NCI-H1092 (cell line): ENCODE measurements around the gene NLN.
"Not testable (repeated sequence)": the region's sequence is repeated elsewhere in the genome, so short reads cannot be mapped to it uniquely, and the experiment has no call there.

Experiments
- DNase-seq: peaks from one replicate; lab custom pipeline; 2025; lab: John Stamatoyannopoulos, UW

Gene NLN

DNA sequence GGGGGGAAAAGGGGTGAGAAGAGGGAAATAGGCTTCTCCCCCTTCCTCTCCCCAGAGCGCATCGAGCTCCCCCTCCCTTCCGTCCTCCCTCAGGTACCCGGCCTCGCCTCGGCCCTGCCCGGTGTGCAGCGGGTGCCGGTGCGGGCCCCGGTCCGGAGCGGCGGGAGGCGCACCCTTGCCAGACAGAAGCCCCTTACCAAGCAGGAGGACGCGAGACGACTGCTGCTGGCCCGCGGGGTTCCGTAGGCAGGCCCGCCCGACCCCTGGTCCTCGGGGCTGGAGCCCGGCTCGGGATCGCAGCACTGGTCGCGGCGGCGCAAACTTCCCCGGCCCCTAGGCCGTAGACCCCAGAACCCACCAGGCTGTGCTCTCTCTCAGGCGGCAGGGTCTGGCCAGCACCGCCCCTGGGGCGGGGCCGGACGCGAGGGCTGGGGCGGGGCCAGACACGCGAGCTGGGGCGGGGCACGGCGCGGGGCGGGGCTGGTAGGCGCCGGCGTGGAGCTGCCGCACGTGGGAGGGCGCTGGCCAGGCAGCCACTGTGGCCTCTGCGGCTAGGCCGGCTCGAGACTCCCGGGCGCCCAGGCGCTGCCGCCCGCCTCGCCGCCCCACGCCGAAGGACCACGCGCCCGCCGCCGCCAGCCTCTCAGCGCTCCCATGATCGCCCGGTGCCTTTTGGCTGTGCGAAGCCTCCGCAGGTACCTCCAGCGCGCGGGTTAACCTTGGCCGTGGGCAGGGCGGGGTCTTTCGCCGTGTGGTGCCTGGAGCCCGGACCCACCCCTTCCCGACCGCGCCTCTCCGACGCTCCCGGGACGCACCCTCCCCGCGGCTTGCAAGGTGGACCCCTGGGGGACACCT lies at the start of gene NLN, which contains the start of gene SGTB:
TSS of gene NLN (plus strand) at position 486 of the 855 bp plus-strand sequence. CDS start at position 655, 169 bp downstream.
TSS of gene SGTB (minus strand) at position 390 of the 855 bp plus-strand sequence. CDS start 1,302 bp downstream, outside the sequence.
- peak; percentile 48 for DNase-seq

DNA sequence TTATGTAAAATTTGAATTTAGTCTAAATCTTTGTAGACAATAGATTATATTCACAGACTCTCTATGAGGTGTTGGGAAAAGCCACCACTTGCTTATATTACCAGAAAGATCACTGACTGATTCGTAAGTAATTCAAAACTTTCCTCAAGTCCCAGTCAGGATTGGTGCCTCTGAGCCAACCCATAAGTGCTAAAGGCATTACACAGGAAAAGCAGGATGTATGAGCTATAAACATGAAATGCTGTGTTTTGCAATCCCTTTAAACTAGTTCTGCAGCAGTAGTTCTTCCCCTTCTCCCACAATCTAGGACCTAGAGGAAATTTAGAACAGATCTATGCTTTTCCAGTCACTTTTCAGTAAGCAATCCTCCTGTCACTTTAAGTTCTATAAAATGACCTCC lies 49.2 kb upstream of the NLN start:
- DNase-seq: no peak

- no peak for DNase-seq
Measured at GRCh38 chr5:65674749-65675148, 47.3 kb upstream of the NLN start.

- not testable (repeated sequence) for DNase-seq
Measured at GRCh38 chr5:65676056-65676455, 45.9 kb upstream of the NLN start.

DNA sequence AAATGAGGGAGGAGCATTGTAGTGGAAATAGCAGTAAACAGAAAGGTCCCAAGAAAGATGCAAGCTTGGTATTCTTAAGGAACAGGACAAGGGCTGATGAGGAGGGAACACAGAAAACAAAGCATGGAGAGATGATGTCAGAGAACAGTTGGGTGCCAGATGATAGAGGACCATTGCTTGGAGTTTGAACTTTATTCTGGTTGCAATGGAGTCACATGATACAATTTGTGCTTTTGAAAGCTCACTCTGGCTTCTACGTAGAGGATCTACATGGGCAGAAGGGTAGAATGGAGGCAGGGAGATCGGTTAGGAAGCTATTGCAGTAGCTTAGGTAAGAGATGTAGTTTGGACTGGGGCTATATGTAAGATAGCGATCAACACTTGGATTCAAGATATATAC lies 39.9 kb upstream of the NLN start:
- no peak for DNase-seq

DNA sequence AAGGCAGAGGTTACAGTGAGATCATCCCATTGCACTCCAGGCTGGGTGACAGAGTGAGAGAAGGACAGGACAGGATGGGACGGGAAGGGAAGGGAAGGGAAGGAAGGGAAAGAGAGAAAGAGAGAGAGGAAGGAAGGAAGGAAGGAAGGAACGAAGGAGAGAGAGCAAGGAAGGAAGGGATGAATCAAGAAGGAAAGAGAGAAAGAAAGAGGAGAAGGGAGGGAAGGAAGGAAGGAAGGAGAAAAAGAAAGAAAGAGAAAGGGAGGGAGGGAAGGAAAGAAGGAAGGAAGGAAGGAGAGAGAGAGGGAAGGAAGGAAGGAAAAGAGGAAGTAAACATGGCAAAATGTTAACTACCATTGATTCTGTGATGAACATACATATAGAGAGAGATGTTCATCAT lies 28.9 kb upstream of the NLN start:
- no peak for DNase-seq

DNA sequence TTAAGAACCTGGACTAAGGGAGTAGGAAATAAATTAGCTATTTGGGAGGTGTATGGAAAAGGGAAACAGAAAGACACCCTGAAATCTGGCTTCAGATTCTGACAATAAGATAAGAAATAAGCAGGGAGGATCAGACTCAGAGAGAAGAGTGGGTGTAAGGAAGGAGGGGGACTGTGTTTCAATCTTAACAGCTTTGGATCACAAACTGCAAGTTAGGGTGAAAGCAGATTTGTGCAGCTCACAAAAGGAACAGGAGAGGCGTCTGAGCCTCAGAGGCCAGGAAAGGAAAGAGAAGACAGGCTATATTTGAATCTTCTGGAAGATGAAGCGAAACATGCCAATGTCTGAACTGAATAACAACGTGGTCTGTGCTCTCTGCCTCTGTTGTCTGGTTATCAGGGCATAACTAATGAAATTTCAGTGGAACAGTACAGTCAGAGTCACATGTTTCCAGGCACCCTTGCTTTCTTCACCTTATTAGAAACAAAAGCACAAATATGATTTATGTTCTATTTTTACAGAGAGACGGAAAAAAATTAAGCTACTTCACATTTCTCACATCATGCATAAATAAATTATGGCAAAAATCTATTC lies 26.7 kb upstream of the NLN start:
- DNase-seq: no peak

GRCh38 chr5:65695896-65696295 lies 26.1 kb upstream of the NLN start:
- DNase-seq: no peak

DNA sequence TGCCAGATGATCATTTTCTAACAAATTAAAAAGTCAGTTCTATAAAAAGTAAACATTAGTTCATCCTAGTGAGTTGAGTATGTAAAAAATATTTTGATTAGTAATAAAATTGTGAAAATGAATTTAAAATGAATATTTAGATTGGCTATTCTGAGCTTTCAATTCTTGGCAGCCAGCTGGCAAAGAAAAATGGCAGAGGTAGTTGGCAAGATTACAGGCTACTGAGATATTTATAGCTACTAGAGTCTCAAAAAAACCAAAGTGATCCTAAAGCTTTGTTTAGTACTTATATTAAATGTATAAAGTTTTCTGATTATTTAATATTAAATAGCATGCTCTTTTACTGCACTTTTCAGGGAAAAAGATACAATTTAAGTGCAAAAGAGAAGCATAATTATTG lies 25.1 kb upstream of the NLN start:
- DNase-seq: no peak

GRCh38 chr5:65699338-65699737 lies 22.7 kb upstream of the NLN start:
- no peak for DNase-seq

- no peak for DNase-seq
Measured at GRCh38 chr5:65702036-65702435, 20.0 kb upstream of the NLN start.

DNA sequence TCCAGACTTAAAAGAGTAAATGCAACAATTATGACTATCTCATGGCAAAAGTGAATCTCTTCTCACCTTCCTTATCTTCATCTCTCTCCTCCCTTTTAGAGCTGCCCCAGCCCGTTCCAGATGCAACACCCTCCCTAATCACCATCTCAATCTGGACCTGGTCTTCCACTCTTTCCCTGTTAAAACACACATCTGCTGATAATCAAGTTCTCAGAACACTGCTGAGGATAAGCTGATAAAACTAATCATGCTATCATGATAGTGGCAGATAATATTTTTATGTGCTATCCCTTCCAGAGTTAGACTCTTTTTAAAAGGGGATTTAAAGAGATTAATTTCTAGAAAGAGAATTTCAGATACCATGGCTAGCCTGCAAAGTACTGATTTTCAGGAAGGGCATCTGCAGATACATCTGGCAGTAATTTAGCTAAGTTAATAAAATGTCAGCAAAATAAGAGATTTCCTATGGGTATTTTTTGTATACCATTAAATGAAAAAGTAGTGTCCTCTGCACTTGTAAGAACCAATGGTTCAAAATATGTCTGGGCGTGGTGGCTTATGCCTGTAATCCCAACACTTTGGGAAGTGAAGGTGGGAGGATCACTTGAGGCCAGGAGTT lies 17.3 kb upstream of the NLN start:
- DNase-seq: no peak

DNA sequence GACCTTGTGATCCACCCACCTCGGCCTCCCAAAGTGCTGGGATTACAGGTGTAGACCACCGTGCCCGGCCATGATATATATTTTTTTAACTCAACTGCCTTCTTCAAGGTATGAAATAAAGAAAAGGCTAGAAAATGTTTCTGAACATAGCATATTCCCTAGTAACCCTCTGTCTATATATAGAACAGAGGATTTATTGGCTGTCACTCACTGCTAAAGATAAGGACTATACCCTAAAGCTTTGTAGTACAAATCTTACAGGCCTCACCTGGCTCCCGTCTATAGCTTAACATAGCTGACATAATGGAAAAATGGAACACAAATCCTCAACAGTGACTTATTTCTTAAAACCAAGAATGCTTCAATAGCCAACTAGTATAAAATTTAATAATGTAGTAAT lies 14.3 kb upstream of the NLN start:
- no peak for DNase-seq

DNA sequence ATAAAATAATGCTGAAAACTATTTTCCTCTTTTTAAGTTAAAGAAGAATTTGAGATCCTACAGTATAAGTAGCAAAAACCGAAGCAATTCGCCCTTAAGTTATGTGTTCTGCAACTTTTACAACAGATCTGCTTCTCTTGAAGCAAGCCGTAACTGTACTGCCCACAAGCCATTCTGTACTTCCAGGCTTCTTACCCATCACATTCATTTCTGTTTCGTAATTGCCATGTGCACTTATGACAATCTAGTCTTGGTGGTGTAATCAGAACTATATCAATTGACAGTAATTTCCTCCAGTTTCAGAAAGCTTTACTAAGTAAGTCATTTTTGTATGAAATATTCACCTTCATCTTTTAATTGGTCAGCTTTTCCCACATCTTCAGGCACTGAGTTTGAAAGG lies 13.9 kb upstream of the NLN start:
- DNase-seq: no peak

DNA sequence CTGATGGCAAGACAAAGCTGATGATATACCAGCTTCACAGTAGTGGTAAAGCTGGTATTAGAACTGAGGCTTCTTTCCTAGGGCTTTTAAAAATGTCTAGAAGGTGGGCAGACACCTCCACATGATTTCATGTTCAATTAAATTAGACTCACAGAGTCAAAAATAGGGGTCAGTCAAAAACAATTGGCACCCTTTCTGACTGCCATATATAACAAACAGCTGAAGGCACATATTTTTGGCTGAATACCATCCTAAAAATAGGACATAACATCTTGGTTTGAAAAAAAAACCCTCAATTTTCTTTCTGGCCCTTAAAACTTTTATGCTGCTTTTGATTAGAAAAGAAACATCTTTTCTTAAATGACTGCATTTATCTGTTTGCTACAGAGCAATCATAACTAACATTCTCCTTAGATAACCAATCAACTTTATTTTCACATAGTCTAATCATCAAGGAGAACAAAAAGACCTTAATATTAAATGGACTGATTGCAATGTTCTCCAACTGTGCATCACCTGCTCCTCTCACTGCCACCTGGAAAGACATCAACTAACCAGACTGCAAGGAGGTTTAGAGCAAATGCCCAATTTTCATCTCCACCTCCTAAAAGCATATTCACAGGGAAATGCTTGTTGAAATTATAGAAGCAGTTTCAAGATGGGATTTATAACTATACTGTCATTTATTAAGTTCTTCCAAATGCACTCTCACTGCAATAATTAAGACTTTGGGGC lies 3.3 kb upstream of the NLN start:
- DNase-seq: no peak

GRCh38 chr5:65721050-65721719 lies 820 bp upstream of the NLN start:
- DNase-seq: peak; percentile 39

DNA sequence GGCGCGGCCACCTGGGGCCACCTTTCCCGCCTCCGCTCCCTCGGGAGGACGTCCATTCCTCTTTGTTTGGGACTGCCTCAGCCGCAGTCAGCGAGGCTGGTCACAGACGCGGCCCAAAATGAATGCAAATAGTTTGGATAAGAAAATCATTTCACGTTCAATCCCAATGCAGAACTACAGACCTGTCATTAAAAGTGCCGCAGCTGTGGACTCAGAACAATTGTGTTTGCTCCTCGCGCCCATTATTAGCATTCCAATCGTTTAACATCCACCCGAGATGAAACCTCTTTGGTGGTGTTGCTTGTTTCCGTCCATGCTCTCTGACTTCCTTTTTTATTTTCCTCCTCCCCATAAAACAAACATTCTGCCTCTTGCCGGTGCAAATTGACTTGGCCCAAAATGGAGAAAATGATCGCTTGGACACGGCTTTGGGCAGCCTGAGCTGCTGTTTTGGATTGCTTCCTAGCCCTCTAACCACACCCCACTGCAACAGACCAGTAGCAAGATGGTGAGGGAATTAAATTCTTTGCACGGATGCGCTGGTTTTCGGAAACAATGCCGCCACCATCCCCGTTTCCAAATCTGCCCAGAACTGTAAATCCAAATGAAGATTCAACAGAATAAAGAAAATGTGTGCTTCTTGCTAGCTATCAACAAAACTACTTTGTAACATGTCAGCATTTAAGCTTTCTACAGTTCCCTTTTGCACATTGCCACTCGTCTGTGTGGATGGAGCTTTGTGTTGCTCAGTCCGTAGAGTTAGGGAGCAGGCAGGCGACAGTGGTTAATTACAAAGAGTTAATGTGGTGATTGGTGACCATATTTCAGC lies 784 bp downstream of the NLN start:
- peak; percentile 4 for DNase-seq

DNA sequence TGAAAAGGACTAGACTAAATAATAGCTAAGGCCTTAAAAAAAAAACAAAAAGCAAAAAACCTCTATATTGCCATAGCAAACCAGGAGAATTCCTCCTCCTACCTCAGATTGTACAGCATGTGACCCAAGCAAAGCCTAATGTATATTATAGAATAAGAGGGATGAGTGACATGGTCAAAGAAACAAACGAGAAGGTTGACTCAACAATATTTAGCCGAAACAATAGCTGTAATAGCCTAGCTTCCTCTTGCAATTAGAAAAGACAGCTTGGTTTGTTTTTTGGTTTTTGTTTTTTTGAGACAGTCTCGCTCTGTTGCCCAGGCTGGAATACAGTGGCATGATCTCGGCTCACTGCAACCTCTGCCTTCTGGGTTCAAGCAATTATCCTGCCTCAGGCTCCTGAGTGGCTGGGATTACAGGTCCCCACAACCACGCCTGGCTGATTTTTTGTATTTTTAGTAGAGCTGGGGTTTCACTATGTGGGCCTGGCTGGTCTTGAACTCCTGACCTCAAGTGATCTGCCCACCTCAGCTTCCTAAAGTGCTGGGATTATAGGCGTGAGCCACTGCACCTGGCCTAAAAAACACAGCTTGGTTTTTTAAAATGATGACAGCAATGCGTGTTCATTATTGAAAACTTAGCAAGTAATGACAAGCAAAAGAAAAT lies 5.6 kb downstream of the NLN start:
- no peak for DNase-seq

DNA sequence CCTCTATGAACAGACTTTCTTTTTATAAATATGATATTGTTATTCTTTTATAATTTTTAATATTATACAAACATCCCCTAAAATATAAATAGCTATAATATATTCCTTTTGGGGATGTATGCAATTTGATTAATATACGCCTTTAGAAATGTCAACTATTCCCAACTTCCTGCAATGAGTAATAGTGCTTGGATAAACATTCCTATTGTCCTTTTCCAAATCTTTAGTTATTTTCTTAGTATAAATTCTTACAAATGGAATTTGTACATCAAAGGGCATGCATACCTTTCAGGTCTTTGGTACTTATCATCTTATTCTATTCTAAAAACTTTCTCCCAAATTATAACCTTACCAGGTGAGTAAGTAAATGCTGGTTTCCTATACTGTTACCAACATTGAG lies 6.2 kb downstream of the NLN start:
- DNase-seq: no peak

DNA sequence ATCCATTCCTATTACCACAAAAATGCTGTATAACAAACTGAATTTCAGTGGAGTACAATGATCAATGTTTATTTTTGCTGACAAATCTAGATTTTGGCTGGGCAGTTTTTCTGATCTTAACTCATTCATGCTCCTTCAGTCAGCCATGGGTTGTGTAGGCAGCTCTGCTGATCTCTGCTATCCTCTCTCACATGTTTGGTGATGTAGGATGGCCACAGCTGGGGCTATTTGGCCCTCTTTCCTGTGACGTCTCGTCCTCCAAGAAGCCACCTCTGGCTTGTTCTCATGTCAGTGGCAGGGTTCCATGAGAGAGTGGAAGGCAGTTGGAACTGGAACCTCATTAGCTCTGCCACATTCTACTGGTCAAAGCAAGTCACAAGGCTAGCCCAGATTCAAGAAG lies 8.9 kb downstream of the NLN start:
- DNase-seq: no peak
